GM21825 (cell line): ENCODE results near the gene ZHX3.

Experiments used
- ATAC-seq: cut with Tn5 transposase; IDR thresholded peaks from one replicate; pipeline ENCODE4 v1.9.1; 2021; ENCODE audit warnings: mild to moderate bottlenecking, moderate library complexity; ENCODE audit not compliant: unreplicated experiment

The ZHX3 gene

DNA sequence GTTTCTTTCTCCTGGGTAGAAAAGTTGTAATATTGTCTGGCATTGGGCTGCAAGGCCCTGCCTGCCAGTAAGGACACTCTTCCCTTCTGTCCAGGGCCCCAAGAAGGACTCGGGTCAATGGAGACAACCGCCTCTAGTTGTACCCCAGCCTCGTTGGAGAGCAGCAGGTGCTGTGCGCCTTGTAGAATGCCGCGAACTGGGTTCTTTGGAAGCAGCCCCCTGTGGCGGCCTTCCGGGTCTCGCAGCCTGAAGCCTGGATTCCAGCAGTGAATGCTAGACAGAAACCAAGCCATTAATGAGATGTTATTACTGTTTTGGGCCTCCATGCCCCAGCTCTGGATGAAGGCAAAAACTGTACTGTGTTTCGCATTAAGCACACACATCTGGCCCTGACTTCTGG lies 143.2 kb downstream of the ZHX3 start:
- no peak for ATAC-seq

DNA sequence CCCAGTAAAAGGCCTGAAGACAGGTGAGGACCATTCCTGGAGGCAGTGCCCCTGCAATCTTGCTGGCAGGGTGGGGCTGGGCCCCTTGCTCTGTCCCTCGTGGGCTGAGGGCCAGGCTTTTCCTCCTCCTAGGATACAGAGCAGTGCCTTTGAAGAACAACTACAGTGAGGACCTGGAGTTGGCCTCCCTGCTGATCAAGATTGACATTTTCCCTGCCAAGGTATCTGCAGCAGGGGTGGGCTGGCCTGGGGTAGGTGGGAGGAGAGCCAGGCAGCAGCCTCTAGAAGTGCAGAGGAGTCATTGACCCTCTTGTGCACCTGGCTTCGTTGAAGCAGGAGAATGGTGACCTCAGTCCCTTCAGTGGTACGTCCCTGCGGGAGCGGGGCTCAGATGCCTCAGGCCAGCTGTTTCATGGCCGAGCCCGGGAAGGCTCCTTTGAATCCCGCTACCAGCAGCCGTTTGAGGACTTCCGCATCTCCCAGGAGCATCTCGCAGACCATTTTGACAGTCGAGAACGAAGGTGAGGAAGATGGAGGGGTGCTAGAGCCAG lies 143.7 kb downstream of the ZHX3 start:
- ATAC-seq: no peak

DNA sequence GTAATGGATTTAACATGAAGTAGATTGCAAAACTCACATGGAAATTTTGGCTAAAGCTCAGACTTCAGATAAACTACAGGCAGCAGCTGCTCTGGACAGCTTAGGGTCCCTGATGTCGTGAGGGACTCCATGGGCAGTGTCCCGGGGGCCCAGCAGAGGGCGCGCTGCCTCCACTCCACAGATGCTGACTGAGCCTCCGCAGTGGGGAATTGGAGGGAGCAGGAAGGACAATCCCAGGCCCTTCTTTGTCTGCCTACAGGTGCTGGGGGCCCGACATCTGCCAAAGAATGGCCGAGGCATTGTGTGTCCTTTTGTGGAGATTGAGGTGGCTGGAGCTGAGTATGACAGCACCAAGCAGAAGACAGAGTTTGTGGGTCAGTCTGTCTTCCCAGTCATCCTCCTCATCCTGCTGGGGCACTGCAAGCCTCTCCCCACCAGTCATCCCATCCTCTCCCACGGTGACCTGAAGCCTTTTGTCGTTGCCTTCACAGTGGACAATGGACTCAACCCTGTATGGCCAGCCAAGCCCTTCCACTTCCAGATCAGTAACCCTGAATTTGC lies 144.3 kb downstream of the ZHX3 start:
- no peak for ATAC-seq

DNA sequence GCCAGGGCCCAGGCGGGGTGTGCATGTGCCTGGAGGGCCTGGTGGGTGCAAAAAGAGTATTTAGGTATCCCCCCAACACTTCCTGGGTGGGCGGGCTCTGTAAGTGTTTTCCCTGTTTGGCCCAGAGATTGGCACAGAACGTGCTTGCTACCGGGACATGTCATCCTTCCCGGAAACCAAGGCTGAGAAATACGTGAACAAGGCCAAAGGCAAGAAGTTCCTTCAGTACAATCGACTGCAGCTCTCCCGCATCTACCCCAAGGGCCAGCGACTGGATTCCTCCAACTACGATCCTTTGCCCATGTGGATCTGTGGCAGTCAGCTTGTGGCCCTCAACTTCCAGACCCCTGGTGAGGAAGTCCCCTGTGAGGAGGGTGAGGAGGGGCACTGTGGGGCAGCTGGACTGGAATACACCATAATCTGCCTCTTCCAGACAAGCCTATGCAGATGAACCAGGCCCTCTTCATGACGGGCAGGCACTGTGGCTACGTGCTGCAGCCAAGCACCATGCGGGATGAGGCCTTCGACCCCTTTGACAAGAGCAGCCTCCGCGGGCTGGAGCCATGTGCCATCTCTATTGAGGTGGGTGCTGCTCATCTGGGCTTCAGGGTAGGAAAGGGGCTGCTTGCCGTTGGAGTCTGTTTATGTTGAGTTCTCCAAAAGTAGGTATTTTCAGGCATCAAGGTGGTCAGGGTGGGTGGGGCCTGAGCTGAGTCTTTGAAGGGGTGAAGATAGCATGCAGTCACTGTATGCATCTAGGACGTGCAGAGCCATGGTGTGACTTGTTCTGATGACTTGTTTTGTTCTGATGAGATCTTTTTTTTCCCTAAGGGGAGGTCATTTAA lies 145.0 kb downstream of the ZHX3 start:
- ATAC-seq: no peak

DNA sequence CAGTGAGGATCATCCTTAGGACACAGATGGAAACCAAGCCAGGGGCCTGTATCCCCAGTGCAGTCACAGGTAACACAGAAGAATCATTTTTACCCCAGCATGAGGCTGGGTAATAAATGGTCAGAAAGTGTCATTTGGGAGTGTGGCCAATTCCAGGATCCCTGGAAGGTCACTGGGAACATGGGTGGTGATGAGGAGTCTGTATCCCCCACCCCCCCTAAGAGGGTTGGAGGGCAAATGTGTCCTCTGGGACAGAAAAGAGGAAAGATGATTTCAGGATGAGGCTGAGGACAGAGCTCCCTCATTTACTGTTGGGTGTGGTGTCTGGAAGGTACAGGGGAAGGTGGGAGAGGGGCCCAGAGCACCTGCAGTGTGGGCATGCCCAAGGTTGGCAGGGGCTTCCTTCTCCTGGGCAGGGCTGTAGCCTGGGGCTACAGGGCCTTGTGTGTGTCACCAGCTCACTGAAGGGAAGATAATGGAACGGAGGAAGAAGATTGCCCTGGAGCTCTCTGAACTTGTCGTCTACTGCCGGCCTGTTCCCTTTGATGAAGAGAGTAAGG lies 145.7 kb downstream of the ZHX3 start:
- ATAC-seq: no peak

DNA sequence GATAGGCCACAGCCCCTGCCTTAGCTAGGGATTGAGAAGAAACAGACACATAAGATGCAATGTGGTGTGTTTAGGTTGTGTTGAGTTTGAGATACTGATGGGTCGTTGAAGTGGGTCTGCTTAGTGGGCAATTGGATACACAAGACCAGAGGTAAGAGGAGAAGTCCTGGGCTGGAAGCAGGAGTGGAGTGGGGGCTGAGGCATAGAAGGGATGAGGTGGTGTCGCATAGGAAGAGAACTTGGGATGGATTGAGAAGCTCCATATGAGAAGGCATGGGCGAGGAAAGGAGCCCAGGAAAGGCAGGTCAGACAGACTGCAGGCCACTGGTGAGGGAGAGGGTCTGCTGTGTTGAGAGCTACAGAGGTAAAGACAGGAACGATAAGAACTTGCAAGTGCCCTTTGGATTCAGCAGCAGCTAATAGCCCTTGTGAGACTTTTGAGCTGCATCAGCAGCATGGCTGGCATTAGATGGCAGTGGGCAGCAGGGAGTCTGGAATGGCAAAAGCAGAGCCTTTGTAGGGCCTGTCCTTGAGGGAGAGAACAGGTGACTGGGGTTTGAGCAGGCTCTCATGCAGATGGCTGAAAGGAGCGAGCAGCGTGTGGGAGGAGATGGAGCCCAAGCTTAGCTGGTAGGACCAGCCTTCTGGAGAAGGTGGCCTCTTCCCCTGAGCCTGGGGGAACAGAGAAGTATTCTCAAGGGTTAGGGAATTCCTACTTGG lies 147.0 kb downstream of the ZHX3 start:
- ATAC-seq: no peak

DNA sequence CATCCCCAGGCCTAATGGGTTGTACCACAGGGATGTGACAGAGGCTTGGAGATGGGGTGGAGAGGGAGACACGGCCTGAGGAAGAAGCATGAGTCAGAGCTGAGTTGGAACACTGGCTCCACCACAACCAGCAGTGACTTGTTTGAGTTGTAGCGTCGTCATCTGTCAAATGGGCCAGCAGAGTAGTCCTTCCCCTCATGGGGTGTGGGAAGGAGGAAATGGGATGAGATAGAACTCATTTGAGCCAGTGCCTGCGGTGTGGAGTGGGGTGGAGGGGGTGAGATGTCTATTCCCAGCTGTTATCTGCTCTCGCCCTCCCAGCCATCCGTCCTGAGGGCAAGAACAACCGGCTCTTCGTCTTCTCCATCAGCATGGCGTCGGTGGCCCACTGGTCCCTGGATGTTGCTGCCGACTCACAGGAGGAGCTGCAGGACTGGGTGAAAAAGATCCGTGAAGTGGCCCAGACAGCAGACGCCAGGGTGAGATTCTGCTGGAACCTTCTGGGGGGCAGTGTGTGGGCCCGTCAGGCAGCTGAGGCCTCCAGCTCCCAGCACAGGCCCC lies 147.7 kb downstream of the ZHX3 start:
- no peak for ATAC-seq

DNA sequence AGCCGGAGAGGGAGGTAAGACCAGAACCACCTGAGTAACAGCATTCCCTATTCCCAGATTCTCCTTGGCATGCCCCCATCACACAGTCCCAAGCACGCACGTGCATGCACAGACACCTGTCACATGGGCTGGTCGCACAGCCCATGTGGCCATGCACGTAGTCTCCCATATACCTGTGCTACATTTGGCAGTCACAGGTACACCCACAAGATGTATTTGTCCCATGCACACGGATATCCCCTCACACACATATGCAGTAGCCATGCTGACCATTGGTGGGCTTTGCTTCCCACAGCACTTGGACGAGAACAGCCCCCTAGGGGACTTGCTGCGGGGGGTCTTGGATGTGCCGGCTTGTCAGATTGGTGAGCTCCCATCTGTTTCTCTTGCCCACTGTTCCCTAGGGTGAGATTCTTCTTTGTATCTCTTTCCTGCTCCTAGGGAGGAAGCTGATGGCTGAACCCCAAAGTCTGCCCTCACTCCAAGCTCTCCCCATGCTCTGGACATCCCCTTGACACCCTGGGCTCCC lies 148.3 kb downstream of the ZHX3 start:
- no peak for ATAC-seq

DNA sequence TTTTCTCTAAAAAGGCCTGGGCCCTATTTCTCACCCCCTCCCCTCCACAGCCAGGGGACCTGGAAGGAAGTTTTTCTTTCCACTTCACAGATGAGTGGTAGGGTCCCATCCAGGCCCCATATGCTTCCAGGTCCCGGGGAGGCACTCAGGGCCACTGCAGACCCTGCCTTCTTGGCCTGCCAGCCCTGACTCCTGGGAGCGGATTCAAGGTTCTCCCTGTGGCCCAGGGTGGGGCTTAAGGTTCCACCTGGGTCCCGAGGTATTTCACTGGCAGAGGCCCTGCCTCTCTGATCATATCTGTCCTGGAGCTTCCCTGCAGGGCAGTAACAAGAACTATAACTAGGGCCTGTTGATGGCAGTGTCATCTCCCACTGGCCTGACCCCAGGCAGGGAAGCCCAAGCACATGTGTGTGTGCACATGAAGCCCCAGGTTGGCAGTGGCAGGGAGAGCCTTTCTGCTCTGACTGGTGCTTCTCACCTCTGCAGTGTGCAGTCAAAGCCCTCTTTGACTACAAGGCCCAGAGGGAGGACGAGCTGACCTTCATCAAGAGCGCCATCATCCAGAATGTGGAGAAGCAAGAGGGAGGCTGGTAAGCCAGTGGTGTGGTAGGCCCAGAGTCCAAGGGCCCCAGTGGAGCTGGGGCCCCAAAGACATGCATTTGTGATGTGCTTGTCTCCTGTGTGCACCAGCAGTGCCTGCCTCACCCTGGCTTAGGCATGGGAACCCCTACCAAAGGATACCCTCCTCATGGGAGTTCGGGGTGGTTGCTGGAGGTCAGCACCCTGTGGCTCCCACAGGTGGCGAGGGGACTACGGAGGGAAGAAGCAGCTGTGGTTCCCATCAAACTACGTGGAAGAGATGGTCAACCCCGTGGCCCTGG lies 149.0 kb downstream of the ZHX3 start:
- ATAC-seq: no peak

DNA sequence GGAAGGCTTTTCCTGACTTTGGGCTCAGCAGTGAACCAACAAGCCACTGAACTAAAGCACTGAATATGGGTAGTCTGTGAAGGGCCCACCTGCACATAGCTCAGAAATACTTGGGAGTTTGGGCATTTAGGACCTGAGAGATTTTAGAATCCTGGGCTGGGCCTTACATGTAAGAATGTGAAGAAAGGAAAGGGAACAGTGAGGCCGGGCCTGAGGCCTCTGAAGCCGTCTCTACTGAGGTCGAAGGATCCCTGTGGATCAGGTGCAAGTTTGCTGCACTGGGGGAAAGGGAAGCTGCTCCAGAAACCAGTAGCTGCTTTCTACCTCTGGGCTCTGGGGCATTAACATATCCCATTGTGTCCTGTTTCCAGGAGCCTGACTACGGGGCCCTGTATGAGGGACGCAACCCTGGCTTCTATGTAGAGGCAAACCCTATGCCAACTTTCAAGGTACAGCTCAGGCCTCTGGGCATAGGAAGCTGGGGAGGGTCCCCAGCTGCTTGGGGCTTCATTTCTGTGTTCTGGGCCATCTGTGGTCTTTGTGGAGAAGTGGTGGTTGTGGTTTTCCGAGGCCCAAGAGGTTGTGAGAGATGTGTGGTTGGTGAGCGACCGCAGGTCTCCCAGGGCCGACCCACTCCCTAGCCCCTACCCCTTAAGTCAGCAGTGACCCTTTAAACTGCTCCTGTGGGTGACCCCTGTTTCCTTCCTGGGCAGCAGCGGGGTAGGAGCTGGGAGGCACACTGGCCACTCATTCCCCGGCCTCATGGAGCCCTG lies 149.9 kb downstream of the ZHX3 start:
- peak; percentile 49 for ATAC-seq

DNA sequence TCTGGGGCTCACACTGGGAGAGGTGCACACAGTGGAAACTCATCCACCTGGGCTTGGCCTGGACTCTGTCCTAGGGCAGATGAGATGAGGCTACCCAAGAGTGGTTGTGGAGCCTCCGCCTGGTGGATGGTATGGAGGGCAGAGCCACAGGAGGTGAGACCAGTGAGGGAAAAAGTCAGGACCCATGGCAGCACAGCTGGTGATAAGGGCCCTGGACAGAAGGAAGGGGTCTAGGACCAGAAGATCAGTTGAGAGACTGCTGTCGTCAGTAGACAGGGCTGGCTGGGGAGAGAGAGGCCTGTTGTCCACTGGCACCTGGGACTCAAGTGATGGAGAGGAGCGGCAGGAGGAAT lies 150.4 kb downstream of the ZHX3 start:
- no peak for ATAC-seq

DNA sequence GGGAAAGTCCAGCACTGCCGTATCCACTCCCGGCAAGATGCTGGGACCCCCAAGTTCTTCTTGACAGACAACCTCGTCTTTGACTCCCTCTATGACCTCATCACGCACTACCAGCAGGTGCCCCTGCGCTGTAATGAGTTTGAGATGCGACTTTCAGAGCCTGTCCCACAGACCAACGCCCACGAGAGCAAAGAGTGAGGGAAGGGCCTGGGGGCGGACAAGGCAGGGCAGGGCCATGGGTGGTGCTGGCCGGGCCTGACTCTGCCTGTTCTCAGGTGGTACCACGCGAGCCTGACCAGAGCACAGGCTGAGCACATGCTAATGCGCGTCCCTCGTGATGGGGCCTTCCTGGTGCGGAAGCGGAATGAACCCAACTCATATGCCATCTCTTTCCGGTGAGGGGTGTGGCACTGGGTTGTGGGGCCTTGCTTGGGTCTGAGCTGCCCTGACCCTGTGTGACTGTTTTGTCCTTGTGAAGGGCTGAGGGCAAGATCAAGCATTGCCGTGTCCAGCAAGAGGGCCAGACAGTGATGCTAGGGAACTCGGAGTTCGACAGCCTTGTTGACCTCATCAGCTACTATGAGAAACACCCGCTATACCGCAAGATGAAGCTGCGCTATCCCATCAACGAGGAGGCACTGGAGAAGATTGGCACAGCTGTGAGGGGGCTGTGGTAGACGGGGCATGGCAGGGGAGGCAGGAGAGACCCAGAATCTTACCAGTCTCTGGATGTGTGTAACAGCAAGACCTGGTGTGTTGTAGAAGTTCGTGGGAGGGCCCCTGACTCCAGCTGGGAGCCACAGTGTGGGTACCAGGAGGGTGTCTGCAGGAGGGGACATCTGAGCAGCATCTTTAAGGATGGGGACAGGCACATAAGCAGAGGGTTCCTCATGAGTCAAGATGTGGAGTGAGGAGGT lies 151.1 kb downstream of the ZHX3 start:
- ATAC-seq: no peak

DNA sequence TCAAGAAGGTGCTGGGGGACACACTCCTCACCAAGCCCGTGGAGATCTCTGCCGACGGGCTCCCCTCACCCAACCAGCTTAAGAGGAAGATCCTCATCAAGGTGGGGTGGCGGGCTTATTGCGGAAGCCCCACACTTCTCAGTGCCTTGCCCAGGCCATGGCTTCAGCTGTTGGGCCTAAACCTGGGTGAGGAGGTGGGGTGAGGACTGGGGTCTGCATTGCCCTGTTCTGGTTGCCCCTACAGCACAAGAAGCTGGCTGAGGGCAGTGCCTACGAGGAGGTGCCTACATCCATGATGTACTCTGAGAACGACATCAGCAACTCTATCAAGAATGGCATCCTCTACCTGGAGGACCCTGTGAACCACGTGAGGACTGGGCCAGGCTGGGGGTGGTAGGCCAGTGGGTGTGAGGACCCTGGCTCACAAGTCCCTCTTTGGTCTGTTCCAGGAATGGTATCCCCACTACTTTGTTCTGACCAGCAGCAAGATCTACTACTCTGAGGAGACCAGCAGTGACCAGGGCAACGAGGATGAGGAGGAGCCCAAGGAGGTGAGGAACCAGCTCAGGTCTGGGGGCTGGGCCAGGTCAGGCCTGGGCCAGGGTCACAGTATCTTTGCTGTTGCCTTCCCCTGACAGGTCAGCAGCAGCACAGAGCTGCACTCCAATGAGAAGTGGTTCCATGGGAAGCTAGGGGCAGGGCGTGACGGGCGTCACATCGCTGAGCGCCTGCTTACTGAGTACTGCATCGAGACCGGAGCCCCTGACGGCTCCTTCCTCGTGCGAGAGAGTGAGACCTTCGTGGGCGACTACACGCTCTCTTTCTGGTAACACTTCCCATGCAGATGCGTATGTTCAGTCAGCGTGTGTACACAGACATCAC lies 152.3 kb downstream of the ZHX3 start:
- no peak for ATAC-seq

DNA sequence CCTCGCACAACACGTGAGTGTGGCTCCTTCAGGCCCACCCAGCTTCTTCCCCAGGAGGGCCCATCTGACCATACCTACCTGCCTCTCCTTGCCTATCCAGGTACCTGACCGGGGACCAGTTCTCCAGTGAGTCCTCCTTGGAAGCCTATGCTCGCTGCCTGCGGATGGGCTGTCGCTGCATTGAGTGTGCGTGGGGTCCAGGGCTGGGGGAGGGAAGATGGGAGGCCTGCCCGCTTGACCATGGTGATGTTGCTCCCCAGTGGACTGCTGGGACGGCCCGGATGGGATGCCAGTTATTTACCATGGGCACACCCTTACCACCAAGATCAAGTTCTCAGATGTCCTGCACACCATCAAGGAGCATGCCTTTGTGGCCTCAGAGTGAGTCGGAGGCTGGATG lies 153.7 kb downstream of the ZHX3 start:
- no peak for ATAC-seq

DNA sequence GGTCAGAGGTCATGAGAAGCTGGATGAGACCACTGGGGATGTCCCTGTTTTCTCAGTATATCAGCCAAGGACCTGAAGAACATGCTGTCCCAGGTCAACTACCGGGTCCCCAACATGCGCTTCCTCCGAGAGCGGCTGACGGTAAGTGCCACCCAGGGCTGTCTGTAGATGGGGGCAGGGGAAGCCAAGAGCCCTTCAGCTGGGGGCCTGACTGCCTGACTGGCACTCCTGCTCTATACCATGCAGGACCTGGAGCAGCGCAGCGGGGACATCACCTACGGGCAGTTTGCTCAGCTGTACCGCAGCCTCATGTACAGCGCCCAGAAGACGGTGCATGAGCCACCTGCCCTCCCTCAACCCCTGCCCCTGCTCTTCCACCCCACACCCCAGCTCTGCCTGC lies 155.1 kb downstream of the ZHX3 start:
- ATAC-seq: no peak

DNA sequence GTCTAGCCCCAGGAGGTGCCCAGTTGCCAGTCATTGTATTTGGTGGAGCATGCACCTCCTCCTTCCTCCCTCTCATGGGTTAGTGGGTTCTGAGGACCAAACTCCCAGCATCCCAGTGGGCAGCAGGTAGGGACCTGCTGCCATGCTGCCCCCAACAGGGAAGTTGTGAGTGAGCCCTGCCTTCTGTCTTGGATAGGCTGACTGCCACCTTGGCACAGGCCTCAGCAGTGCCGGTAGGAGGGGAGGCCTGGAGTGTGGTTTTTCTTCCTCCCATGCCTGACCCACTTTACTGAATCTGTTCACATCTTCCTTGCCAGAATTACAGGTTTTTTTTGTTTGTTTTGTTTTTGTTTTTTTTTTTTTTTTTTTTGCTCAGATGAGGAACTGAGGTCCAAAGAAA lies 155.6 kb downstream of the ZHX3 start:
- no peak for ATAC-seq

DNA sequence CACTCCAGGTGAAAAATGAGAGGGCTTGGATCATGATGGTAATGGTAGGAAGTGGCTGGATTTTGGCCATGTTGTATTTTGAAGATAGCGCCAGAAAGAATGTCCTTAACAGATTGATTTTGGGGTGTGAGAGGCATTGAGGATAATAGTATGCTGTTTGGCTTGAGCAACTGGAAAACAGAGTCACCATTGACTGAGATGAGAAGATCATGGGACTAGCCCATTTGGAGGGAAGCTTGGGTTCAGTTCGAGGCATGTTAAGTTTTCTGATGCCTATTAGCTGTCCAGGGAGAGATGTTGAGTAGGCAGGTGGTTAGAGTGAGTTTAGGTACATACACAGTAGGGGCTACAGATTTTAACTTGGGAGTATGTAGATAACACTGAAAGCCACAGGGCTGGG lies 156.8 kb downstream of the ZHX3 start:
- ATAC-seq: no peak
